Progenitor cell of endocrine pancreas (in vitro differentiated cells): ENCODE data around the gene AK9. TPM values are rescaled to one million over a fixed set of nuclear protein-coding genes. Genes with fewer than 3 reads are reported as not detected.

Experiments
- DNase-seq: peaks from one replicate; pipeline ENCODE4 v3.0.0; 2021; ENCODE audit warnings: low spot score; ENCODE audit not compliant: unreplicated experiment
- H3K27ac Mint-ChIP-seq: 2 replicates; pipeline ENCODE4 v1.8.0; 2021; ENCODE audit warnings: mild to moderate bottlenecking, moderate library complexity, mixed read lengths
- H3K27me3 Mint-ChIP-seq: 2 replicates; pipeline ENCODE4 v1.8.0; 2021; ENCODE audit warnings: mixed read lengths
- H3K36me3 Mint-ChIP-seq: 2 replicates; pipeline ENCODE4 v1.8.0; 2022; ENCODE audit warnings: mixed read lengths; ENCODE audit not compliant: insufficient read depth
- H3K4me1 Mint-ChIP-seq: 2 replicates; pipeline ENCODE4 v1.8.0; 2021; ENCODE audit warnings: low read depth, mixed read lengths
- H3K4me3 Mint-ChIP-seq: 2 replicates; pipeline ENCODE4 v1.8.0; 2021; ENCODE audit warnings: low read depth, mild to moderate bottlenecking, moderate library complexity, mixed read lengths
- H3K9me3 Mint-ChIP-seq: 2 replicates; pipeline ENCODE4 v1.8.0; 2021; ENCODE audit warnings: low read depth, mixed read lengths
- CTCF ChIP-seq: fragments of 200-600 bp; sonication (generic); IDR thresholded peaks from one replicate; pipeline ENCODE4 v1.5.0; 2021; ENCODE audit warnings: antibody characterized with exemption, mild to moderate bottlenecking; ENCODE audit not compliant: unreplicated experiment
- total RNA-seq: library from RNA; stranded (reverse); gene quantifications from 2 replicates; pipeline ENCODE4 v1.2.1, GENCODE V29; 2021

The AK9 gene
- total RNA-seq, 1 donor from 2014 or later = 12.8 TPM

GRCh38 chr6:109612268-109612667 lies 78.7 kb downstream of the AK9 start:
- H3K36me3 Mint-ChIP-seq = peaks cover 2% of the 10 kb centered on the region
- no peaks in the 10 kb centered on the region for H3K27me3 Mint-ChIP-seq
- H3K4me1 Mint-ChIP-seq = no peaks in the 10 kb centered on the region
- no peak overlapping the region for H3K4me3 Mint-ChIP-seq
- H3K27ac Mint-ChIP-seq = no peak overlapping the region
- no peak for TF ChIP-seq CTCF
- H3K9me3 Mint-ChIP-seq = peaks cover 2% of the 10 kb centered on the region
- no peak for DNase-seq

GRCh38 chr6:109611502-109611901 lies 79.5 kb downstream of the AK9 start:
- Mint-ChIP-seq H3K4me3 (no peak overlapping the region), H3K36me3 (peaks cover 2% of the 10 kb centered on the region), H3K27ac (no peak overlapping the region), H3K4me1 (no peaks in the 10 kb centered on the region), H3K27me3 (no peaks in the 10 kb centered on the region), H3K9me3 (peaks cover 2% of the 10 kb centered on the region)
- DNase-seq = no peak
- TF ChIP-seq CTCF = no peak

GRCh38 chr6:109610590-109610989 lies 80.4 kb downstream of the AK9 start:
- TF ChIP-seq CTCF = no peak
- no peak overlapping the region for H3K27ac Mint-ChIP-seq
- H3K36me3 Mint-ChIP-seq = peaks cover 4% of the 10 kb centered on the region
- DNase-seq = no peak
- no peaks in the 10 kb centered on the region for H3K4me1 Mint-ChIP-seq
- H3K27me3 Mint-ChIP-seq = no peaks in the 10 kb centered on the region
- H3K4me3 Mint-ChIP-seq = no peak overlapping the region
- H3K9me3 Mint-ChIP-seq = peaks cover 2% of the 10 kb centered on the region

- TF ChIP-seq CTCF = no peak
- Mint-ChIP-seq H3K27ac (no peak overlapping the region), H3K9me3 (peaks cover 2% of the 10 kb centered on the region), H3K36me3 (peaks cover 6% of the 10 kb centered on the region), H3K27me3 (no peaks in the 10 kb centered on the region), H3K4me1 (no peaks in the 10 kb centered on the region), H3K4me3 (no peak overlapping the region)
- no peak for DNase-seq
Measured at GRCh38 chr6:109609737-109610136, 81.3 kb downstream of the AK9 start.

GRCh38 chr6:109606359-109606758 lies 84.6 kb downstream of the AK9 start:
- no peak for TF ChIP-seq CTCF
- Mint-ChIP-seq H3K36me3 (peaks cover 17% of the 10 kb centered on the region), H3K4me3 (no peak overlapping the region), H3K4me1 (no peaks in the 10 kb centered on the region), H3K27me3 (no peaks in the 10 kb centered on the region), H3K27ac (no peak overlapping the region), H3K9me3 (peaks cover 10% of the 10 kb centered on the region)
- DNase-seq = no peak
